ENCODE data around the gene LMBRD2. TPM values are rescaled to one million over a fixed set of nuclear protein-coding genes. Genes with fewer than 3 reads are reported as not detected.
A peak's percentile ranks its signal among the peaks of the same experiment; 100 is the strongest.
"Not testable (repeated sequence)": the region's sequence is repeated elsewhere in the genome, so short reads cannot be mapped to it uniquely, and the experiment has no call there.

The LMBRD2 gene
- 10 to 100 TPM in 1 of 4 donors, 1 to 10 TPM in 3; 1.6 to 23.5 (median 3.5) TPM for polyA plus RNA-seq
- long read RNA-seq, donor 1, full-length matches to known transcripts, result 4 of 4 reads
- long read RNA-seq, donor 1, partial matches to known transcripts, result 0 of 4 reads
- long read RNA-seq, donor 1, other reads (novel, unspliced or antisense), result 0 of 4 reads
- long read RNA-seq, donor 2, result 0 reads
- long read RNA-seq, donor 3, result 0 reads
- long read RNA-seq, donor 4, result 0 reads
- long read RNA-seq, donor 5, result 0 reads
- long read RNA-seq, donor 6, full-length matches to known transcripts, result 2 of 2 reads
- long read RNA-seq, donor 6, partial matches to known transcripts, result 0 of 2 reads
- long read RNA-seq, donor 6, other reads (novel, unspliced or antisense), result 0 of 2 reads
- long read RNA-seq, donor 7, full-length matches to known transcripts, result 1 of 1 reads
- long read RNA-seq, donor 7, partial matches to known transcripts, result 0 of 1 reads
- long read RNA-seq, donor 7, other reads (novel, unspliced or antisense), result 0 of 1 reads
- long read RNA-seq, donor 8, result 0 reads
- long read RNA-seq, donor 9, result 0 reads
- long read RNA-seq, donor 10, full-length matches to known transcripts, result 2 of 2 reads
- long read RNA-seq, donor 10, partial matches to known transcripts, result 0 of 2 reads
- long read RNA-seq, donor 10, other reads (novel, unspliced or antisense), result 0 of 2 reads

GRCh38 chr5:36151434-36152323, at the start of gene LMBRD2, which contains the start of gene SKP2:
TSS of gene LMBRD2 (minus strand) at chr5:36151887. CDS start at chr5:36143349, 8,538 bp downstream.
TSS of gene SKP2 (plus strand) at chr5:36152111. CDS start at chr5:36152263, 152 bp downstream.
- no peaks in the 10 kb centered on the region for H3K27me3 ChIP-seq (ENCODE audit: control insufficient read depth in 3 of 3, insufficient read depth in 3 of 3, low read length in 3 of 3)
- peaks cover 0 to 16% (median 4%) of the 10 kb centered on the region in 3 donors for H3K36me3 ChIP-seq (ENCODE audit: control insufficient read depth in 3 of 3, insufficient read depth in 2 of 3, low read depth in 1 of 3, low read length in 3 of 3)
- peak; percentile 98 to 99 for DNase-seq
- WGBS, 3 donors, result 0 to 1% (median 0%) methylated on average over 81 of the region's 81 CpGs
- H3K9me3 ChIP-seq (ENCODE audit: control insufficient read depth in 2 of 2, insufficient read depth in 1 of 2, low read depth in 1 of 2, low read length in 1 of 2), result peaks cover 0 to 9% of the 10 kb centered on the region in 2 donors
- H3K4me3 ChIP-seq (ENCODE audit: low read depth in 1 of 3, low read length in 3 of 3), result peak within 1 kb of the TSS; percentile 77 to 98 (median 84)
- H3K27ac ChIP-seq (ENCODE audit: low read depth in 1 of 3, low read length in 2 of 3), result peak within 1 kb of the TSS; percentile 79 to 95 (median 81)
- H3K4me1 ChIP-seq (ENCODE audit: control insufficient read depth in 3 of 3, insufficient read depth in 2 of 3, low read depth in 1 of 3, low read length in 2 of 3), result peaks cover 2 to 46% (median 8%) of the 10 kb centered on the region in 3 donors
- FAIRE-seq, result peak; percentile 5

GRCh38 chr5:36200513-36200912, 48.8 kb upstream of the LMBRD2 start:
- no peaks in the 10 kb centered on the region for H3K9me3 ChIP-seq (ENCODE audit: control insufficient read depth in 2 of 2, insufficient read depth in 1 of 2, low read depth in 1 of 2, low read length in 1 of 2)
- H3K36me3 ChIP-seq (ENCODE audit: control insufficient read depth in 3 of 3, insufficient read depth in 2 of 3, low read depth in 1 of 3, low read length in 3 of 3), result peaks cover 4 to 5% (median 5%) of the 10 kb centered on the region in 3 donors
- H3K27ac ChIP-seq (ENCODE audit: low read depth in 1 of 3, low read length in 2 of 3), result no peak overlapping the region
- DNase-seq, result no peak
- no peaks in the 10 kb centered on the region for H3K4me1 ChIP-seq (ENCODE audit: control insufficient read depth in 3 of 3, insufficient read depth in 2 of 3, low read depth in 1 of 3, low read length in 2 of 3)
- H3K27me3 ChIP-seq (ENCODE audit: control insufficient read depth in 3 of 3, insufficient read depth in 3 of 3, low read length in 3 of 3), result no peaks in the 10 kb centered on the region
- FAIRE-seq, result no peak
- H3K4me3 ChIP-seq (ENCODE audit: low read depth in 1 of 3, low read length in 3 of 3), result no peak overlapping the region
- 75 to 91% (median 88%) methylated on average over 4 of the region's 4 CpGs for WGBS, 3 donors

- Histone ChIP-seq H3K27me3 (ENCODE audit: control insufficient read depth in 3 of 3, insufficient read depth in 3 of 3, low read length in 3 of 3) (no peaks in the 10 kb centered on the region), H3K27ac (ENCODE audit: low read depth in 1 of 3, low read length in 2 of 3) (no peak overlapping the region), H3K36me3 (ENCODE audit: control insufficient read depth in 3 of 3, insufficient read depth in 2 of 3, low read depth in 1 of 3, low read length in 3 of 3) (peaks cover 4 to 5% (median 4%) of the 10 kb centered on the region in 3 donors), H3K9me3 (ENCODE audit: control insufficient read depth in 2 of 2, insufficient read depth in 1 of 2, low read depth in 1 of 2, low read length in 1 of 2) (no peaks in the 10 kb centered on the region), H3K4me3 (ENCODE audit: low read depth in 1 of 3, low read length in 3 of 3) (no peak overlapping the region), H3K4me1 (ENCODE audit: control insufficient read depth in 3 of 3, insufficient read depth in 2 of 3, low read depth in 1 of 3, low read length in 2 of 3) (no peaks in the 10 kb centered on the region)
- DNase-seq (no peak), FAIRE-seq (no peak)
- 86 to 95% (median 89%) methylated on average over 2 of the region's 2 CpGs for WGBS, 3 donors
Observed at GRCh38 chr5:36199620-36200019, 47.9 kb upstream of the LMBRD2 start.

GRCh38 chr5:36198783-36199182, 47.1 kb upstream of the LMBRD2 start:
- FAIRE-seq; H3K4me1 ChIP-seq (ENCODE audit: control insufficient read depth in 3 of 3, insufficient read depth in 2 of 3, low read depth in 1 of 3, low read length in 2 of 3); H3K27me3 ChIP-seq (ENCODE audit: control insufficient read depth in 3 of 3, insufficient read depth in 3 of 3, low read length in 3 of 3); DNase-seq; H3K27ac ChIP-seq (ENCODE audit: low read depth in 1 of 3, low read length in 2 of 3); H3K4me3 ChIP-seq (ENCODE audit: low read depth in 1 of 3, low read length in 3 of 3); H3K36me3 ChIP-seq (ENCODE audit: control insufficient read depth in 3 of 3, insufficient read depth in 2 of 3, low read depth in 1 of 3, low read length in 3 of 3); H3K9me3 ChIP-seq (ENCODE audit: control insufficient read depth in 2 of 2, insufficient read depth in 1 of 2, low read depth in 1 of 2, low read length in 1 of 2): not testable (repeated sequence)
- 78 to 95% (median 84%) methylated on average over 2 to 3 of the region's 3 CpGs for WGBS, 3 donors

GRCh38 chr5:36198281-36198680, 46.6 kb upstream of the LMBRD2 start:
- Histone ChIP-seq H3K9me3 (ENCODE audit: control insufficient read depth in 2 of 2, insufficient read depth in 1 of 2, low read depth in 1 of 2, low read length in 1 of 2) (no peaks in the 10 kb centered on the region), H3K27me3 (ENCODE audit: control insufficient read depth in 3 of 3, insufficient read depth in 3 of 3, low read length in 3 of 3) (no peaks in the 10 kb centered on the region), H3K4me1 (ENCODE audit: control insufficient read depth in 3 of 3, insufficient read depth in 2 of 3, low read depth in 1 of 3, low read length in 2 of 3) (no peaks in the 10 kb centered on the region), H3K36me3 (ENCODE audit: control insufficient read depth in 3 of 3, insufficient read depth in 2 of 3, low read depth in 1 of 3, low read length in 3 of 3) (peaks cover 2 to 5% (median 5%) of the 10 kb centered on the region in 3 donors), H3K27ac (ENCODE audit: low read depth in 1 of 3, low read length in 2 of 3) (no peak overlapping the region), H3K4me3 (ENCODE audit: low read depth in 1 of 3, low read length in 3 of 3) (no peak overlapping the region)
- FAIRE-seq (peak; percentile 39), DNase-seq (no peak)

GRCh38 chr5:36193746-36194145, 42.1 kb upstream of the LMBRD2 start:
- Histone ChIP-seq H3K9me3 (ENCODE audit: control insufficient read depth in 2 of 2, insufficient read depth in 1 of 2, low read depth in 1 of 2, low read length in 1 of 2) (peaks cover 0 to 11% of the 10 kb centered on the region in 2 donors), H3K36me3 (ENCODE audit: control insufficient read depth in 3 of 3, insufficient read depth in 2 of 3, low read depth in 1 of 3, low read length in 3 of 3) (peaks cover 0 to 11% (median 4%) of the 10 kb centered on the region in 3 donors), H3K27ac (ENCODE audit: low read depth in 1 of 3, low read length in 2 of 3) (no peak overlapping the region), H3K4me3 (ENCODE audit: low read depth in 1 of 3, low read length in 3 of 3) (no peak overlapping the region), H3K4me1 (ENCODE audit: control insufficient read depth in 3 of 3, insufficient read depth in 2 of 3, low read depth in 1 of 3, low read length in 2 of 3) (no peaks in the 10 kb centered on the region), H3K27me3 (ENCODE audit: control insufficient read depth in 3 of 3, insufficient read depth in 3 of 3, low read length in 3 of 3) (no peaks in the 10 kb centered on the region)
- no peak for FAIRE-seq
- DNase-seq, result no peak
- 95 to 96% (median 96%) methylated on average over 5 of the region's 5 CpGs for WGBS, 3 donors

GRCh38 chr5:36184408-36184807, 32.7 kb upstream of the LMBRD2 start:
- WGBS, 3 donors, result 85 to 97% (median 95%) methylated on average over 2 to 4 of the region's 4 CpGs
- H3K36me3 ChIP-seq (ENCODE audit: control insufficient read depth in 3 of 3, insufficient read depth in 2 of 3, low read depth in 1 of 3, low read length in 3 of 3); FAIRE-seq; DNase-seq; H3K27ac ChIP-seq (ENCODE audit: low read depth in 1 of 3, low read length in 2 of 3); H3K4me3 ChIP-seq (ENCODE audit: low read depth in 1 of 3, low read length in 3 of 3); H3K4me1 ChIP-seq (ENCODE audit: control insufficient read depth in 3 of 3, insufficient read depth in 2 of 3, low read depth in 1 of 3, low read length in 2 of 3); H3K9me3 ChIP-seq (ENCODE audit: control insufficient read depth in 2 of 2, insufficient read depth in 1 of 2, low read depth in 1 of 2, low read length in 1 of 2); H3K27me3 ChIP-seq (ENCODE audit: control insufficient read depth in 3 of 3, insufficient read depth in 3 of 3, low read length in 3 of 3): not testable (repeated sequence)

GRCh38 chr5:36181774-36182173, 30.1 kb upstream of the LMBRD2 start:
- 89 to 94% (median 93%) methylated on average over 2 of the region's 2 CpGs for WGBS, 3 donors
- Histone ChIP-seq H3K9me3 (ENCODE audit: control insufficient read depth in 2 of 2, insufficient read depth in 1 of 2, low read depth in 1 of 2, low read length in 1 of 2) (no peaks in the 10 kb centered on the region), H3K36me3 (ENCODE audit: control insufficient read depth in 3 of 3, insufficient read depth in 2 of 3, low read depth in 1 of 3, low read length in 3 of 3) (peaks cover 2 to 3% (median 2%) of the 10 kb centered on the region in 3 donors), H3K27ac (ENCODE audit: low read depth in 1 of 3, low read length in 2 of 3) (no peak overlapping the region), H3K4me1 (ENCODE audit: control insufficient read depth in 3 of 3, insufficient read depth in 2 of 3, low read depth in 1 of 3, low read length in 2 of 3) (no peaks in the 10 kb centered on the region), H3K27me3 (ENCODE audit: control insufficient read depth in 3 of 3, insufficient read depth in 3 of 3, low read length in 3 of 3) (no peaks in the 10 kb centered on the region), H3K4me3 (ENCODE audit: low read depth in 1 of 3, low read length in 3 of 3) (no peak overlapping the region)
- no peak for DNase-seq
- no peak for FAIRE-seq
